B cell (primary cell): ENCODE measurements around the gene CRISPLD2. TPM values are rescaled to one million over a fixed set of nuclear protein-coding genes. Genes with fewer than 3 reads are reported as not detected.

Source experiments
- ATAC-seq: fragments of 200-7000 bp; cut with Tn5 transposase; one replicate; pipeline ENCODE4 v1.10.0; 2021; ENCODE audit warnings: low read depth, mild to moderate bottlenecking, moderate number of reproducible peaks, moderate library complexity
- CTCF ChIA-PET: fragments of 350-600 bp; sonication (Branson Sonifier 250); formaldehyde crosslinking; loops from one replicate; lab custom pipeline; 2021; ENCODE audit warnings: antibody characterized with exemption, inconsistent platforms; lab: Charles Lee
- POLR2A ChIA-PET: fragments of 350-600 bp; sonication (Branson Sonifier 250); formaldehyde crosslinking; loops from one replicate; lab custom pipeline; 2021; ENCODE audit warnings: antibody characterized with exemption; lab: Charles Lee
- DNase-seq: peaks from one replicate; pipeline ENCODE4 v3.0.0; 2013
- H2AFZ ChIP-seq: 2 replicates; pipeline ENCODE4 v1.6.1; 2012; ENCODE audit warnings: mild to moderate bottlenecking, low read depth, low read length; ENCODE audit not compliant: insufficient read depth, poor library complexity, severe bottlenecking
- H3K27ac ChIP-seq, 2 donors: 1 replicate in 1 of 2; 2 replicates in 1 of 2; pipeline ENCODE4 v1.5.1; 2012 to 2013; ENCODE audit warnings: low read length in 2 of 2, mild to moderate bottlenecking in 2 of 2, moderate library complexity in 1 of 2
- H3K27me3 ChIP-seq, 4 experiments: fragments of 200-600 bp in 1 of 4; sonication (generic) in 1 of 4; replicated peaks in 1 of 4; 1 replicate in 2 of 4; 2 replicates in 2 of 4; pipeline versions ENCODE4 v1.6.1 to v1.7.0; 2013 to 2016; ENCODE audit warnings: low read length in 3 of 4, mild to moderate bottlenecking in 2 of 4, mixed read lengths in 1 of 4, moderate library complexity in 1 of 4; ENCODE audit not compliant: insufficient read depth in 4 of 4, control insufficient read depth in 3 of 4; ENCODE audit errors: control extremely low read depth in 1 of 4
- H3K36me3 ChIP-seq, 2 experiments: replicated peaks in 1 of 2; 1 replicate in 1 of 2; 2 replicates in 1 of 2; pipeline versions ENCODE4 v1.6.1 to v1.7.1; 2013; ENCODE audit warnings: low read length in 1 of 2; ENCODE audit not compliant: insufficient read depth in 2 of 2, control insufficient read depth in 1 of 2; ENCODE audit errors: control extremely low read depth in 1 of 2, extremely low read depth in 1 of 2
- H3K4me1 ChIP-seq, 2 donors: fragments of 200-600 bp in 1 of 2; sonication (generic) in 1 of 2; 1 replicate in 1 of 2; 2 replicates in 1 of 2; pipeline versions ENCODE4 v1.5.1 to v1.6.1; 2013 to 2017; ENCODE audit warnings: low read length in 2 of 2; ENCODE audit not compliant: control insufficient read depth in 2 of 2, insufficient read depth in 2 of 2
- H3K4me2 ChIP-seq: replicated peaks from 2 replicates; pipeline ENCODE3; 2012; ENCODE audit warnings: mild to moderate bottlenecking, low read depth, low read length; ENCODE audit not compliant: poor library complexity, severe bottlenecking
- H3K4me3 ChIP-seq, 5 experiments: fragments of 200-600 bp in 1 of 5; sonication (generic) in 1 of 5; 1 replicate in 3 of 5; 2 replicates in 2 of 5; pipeline versions ENCODE4 v1.5.1 to v1.7.0; 2011 to 2016; ENCODE audit warnings: low read length in 4 of 5, mild to moderate bottlenecking in 4 of 5, low read depth in 2 of 5, control low read depth in 1 of 5, moderate library complexity in 1 of 5; ENCODE audit not compliant: insufficient read depth in 1 of 5; ENCODE audit errors: control extremely low read depth in 1 of 5, extremely low read depth in 1 of 5
- H3K79me2 ChIP-seq: fragments of 200-600 bp; sonication (generic); one replicate; pipeline ENCODE4 v1.6.0; 2016; ENCODE audit warnings: low read length; ENCODE audit not compliant: control insufficient read depth, insufficient read depth
- H3K9ac ChIP-seq: fragments of 200-600 bp; sonication (generic); 2 replicates; pipeline ENCODE4 v1.6.1; 2017; ENCODE audit warnings: mild to moderate bottlenecking, low read length, moderate library complexity
- H3K9me3 ChIP-seq, 3 donors: one replicate each; pipeline versions ENCODE4 v1.6.1 to v1.7.1; 2013; ENCODE audit warnings: low read length in 2 of 3; ENCODE audit not compliant: control insufficient read depth in 2 of 3, insufficient read depth in 1 of 3; ENCODE audit errors: control extremely low read depth in 1 of 3
- H4K20me1 ChIP-seq: 2 replicates; pipeline ENCODE4 v1.6.0; 2012; ENCODE audit warnings: mild to moderate bottlenecking, low read length; ENCODE audit not compliant: insufficient read depth, control insufficient read depth, poor library complexity, severe bottlenecking
- H3K27ac Mint-ChIP-seq: one replicate; pipeline ENCODE4 v1.8.0; 2021; ENCODE audit warnings: mixed read lengths
- H3K27me3 Mint-ChIP-seq: one replicate; pipeline ENCODE4 v1.8.0; 2021; ENCODE audit warnings: mixed read lengths
- H3K4me1 Mint-ChIP-seq: one replicate; pipeline ENCODE4 v1.8.0; 2021; ENCODE audit warnings: mixed read lengths
- H3K4me3 Mint-ChIP-seq: one replicate; pipeline ENCODE4 v1.8.0; 2021; ENCODE audit warnings: mixed read lengths
- H3K9me3 Mint-ChIP-seq: one replicate; pipeline ENCODE4 v1.8.0; 2022; ENCODE audit warnings: mixed read lengths; ENCODE audit not compliant: insufficient read depth
- EZH2 ChIP-seq: IDR thresholded peaks from 2 replicates; pipeline ENCODE4 v1.6.1; 2012; ENCODE audit warnings: borderline replicate concordance, low read depth, mild to moderate bottlenecking, moderate library complexity, low read length; ENCODE audit not compliant: insufficient read depth, poor library complexity, severe bottlenecking
- WGBS: methylation state at CpG from one replicate; pipeline ENCODE4 v1.1.5; 2013; ENCODE audit warnings: missing lambda C conversion rate; ENCODE audit not compliant: insufficient coverage; 5-methylcytosine and 5-hydroxymethylcytosine counted together
- intact Hi-C: fragments of 100-400 bp; cut with micrococcal nuclease; formaldehyde crosslinking; loops from one replicate; pipeline ENCODE4 v1.10.0; 2022
- polyA plus RNA-seq: library from polyadenylated mRNA; depleted of rRNA; stranded (reverse); fragments of >200 nt; gene quantifications from 2 replicates; pipeline ENCODE4 v1.2.3, GENCODE V29; 2012
- total RNA-seq, 2 donors: library from RNA; stranded (reverse); fragments of 120-200 nt in 1 of 2; gene quantifications; 1 replicate in 1 of 2; 2 replicates in 1 of 2; pipeline versions ENCODE4 v1.2.3 to v1.2.4, GENCODE V29; 2013 to 2022
- TF ChIP-seq, protein P1 (sequence below): fragments of 200-600 bp; IDR thresholded peaks from one replicate; pipeline ENCODE4 v1.8.0; 2022; ENCODE audit warnings: antibody characterized with exemption, mild to moderate bottlenecking

CRISPLD2 gene
- total and polyA plus RNA-seq, 2 donors (not counting 1 experiment from before 2014, with no cell fraction given) = 0.25 to 0.37 TPM

DNA sequence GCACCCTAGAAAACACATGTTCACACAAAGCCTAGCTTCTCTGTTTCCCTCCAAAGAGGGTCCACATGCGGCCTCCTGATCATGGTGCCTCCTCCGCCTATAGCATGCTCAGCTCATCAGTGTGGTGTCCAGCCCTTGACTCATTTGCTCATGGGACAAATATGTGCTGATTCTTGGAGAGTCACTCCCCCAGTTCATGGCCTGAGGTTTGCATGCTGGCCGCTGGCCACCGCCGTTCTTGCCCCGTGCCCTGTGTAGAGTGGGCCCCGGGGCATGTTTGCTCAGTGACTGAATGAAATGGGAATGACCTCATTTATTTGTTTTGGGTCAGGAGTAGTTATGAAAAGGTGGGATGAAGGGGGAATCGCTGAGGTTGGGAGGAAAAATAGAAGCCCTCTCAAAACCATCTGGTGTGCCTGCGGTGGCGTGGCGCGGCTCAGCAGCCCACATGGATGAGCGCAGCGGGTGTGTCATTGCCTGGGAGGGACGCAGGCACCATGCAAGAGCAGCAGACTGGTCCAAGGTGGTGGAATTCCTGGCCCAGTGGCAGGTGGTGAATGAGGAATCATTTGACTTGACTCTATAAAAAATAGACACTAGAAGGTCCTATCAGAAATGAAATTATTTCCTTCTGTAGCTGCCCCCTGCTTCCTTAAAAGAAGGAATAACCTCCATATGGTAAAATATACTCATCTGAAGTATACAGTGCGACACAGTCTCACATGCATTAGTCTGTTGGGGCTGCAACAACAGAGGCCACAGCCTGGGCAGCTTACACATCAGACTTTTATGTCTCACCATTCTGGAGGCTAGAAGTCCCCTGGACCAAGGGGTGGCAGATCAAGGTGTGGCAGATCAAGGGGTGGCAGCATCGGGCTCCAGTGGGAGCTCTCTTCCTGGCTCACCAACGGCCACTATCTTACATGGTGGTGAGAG is 31.7 kb downstream of the CRISPLD2 start:
- ATAC-seq = no peak
- H3K27me3 ChIP-seq = no peaks in the 10 kb centered on the region
- Mint-ChIP-seq H3K27ac (no peak overlapping the region), H3K4me3 (no peak overlapping the region), H3K27me3 (peaks cover 21% of the 10 kb centered on the region), H3K9me3 (no peaks in the 10 kb centered on the region), H3K4me1 (no peaks in the 10 kb centered on the region)
- H3K36me3 ChIP-seq = no peaks in the 10 kb centered on the region
- intact Hi-C loops = no loop called here
- no peaks in the 10 kb centered on the region for H3K79me2 ChIP-seq
- H3K9me3 ChIP-seq = peaks cover 0 to 12% (median 0%) of the 10 kb centered on the region in 3 donors
- H4K20me1 ChIP-seq = no peaks in the 10 kb centered on the region
- 98% methylated on average over 15 of the region's 18 CpGs for WGBS
- no peak overlapping the region for H3K27ac ChIP-seq
- POLR2A ChIA-PET = no interaction called here
- no peak for TF ChIP-seq EZH2
- TF ChIP-seq, protein P1, sequence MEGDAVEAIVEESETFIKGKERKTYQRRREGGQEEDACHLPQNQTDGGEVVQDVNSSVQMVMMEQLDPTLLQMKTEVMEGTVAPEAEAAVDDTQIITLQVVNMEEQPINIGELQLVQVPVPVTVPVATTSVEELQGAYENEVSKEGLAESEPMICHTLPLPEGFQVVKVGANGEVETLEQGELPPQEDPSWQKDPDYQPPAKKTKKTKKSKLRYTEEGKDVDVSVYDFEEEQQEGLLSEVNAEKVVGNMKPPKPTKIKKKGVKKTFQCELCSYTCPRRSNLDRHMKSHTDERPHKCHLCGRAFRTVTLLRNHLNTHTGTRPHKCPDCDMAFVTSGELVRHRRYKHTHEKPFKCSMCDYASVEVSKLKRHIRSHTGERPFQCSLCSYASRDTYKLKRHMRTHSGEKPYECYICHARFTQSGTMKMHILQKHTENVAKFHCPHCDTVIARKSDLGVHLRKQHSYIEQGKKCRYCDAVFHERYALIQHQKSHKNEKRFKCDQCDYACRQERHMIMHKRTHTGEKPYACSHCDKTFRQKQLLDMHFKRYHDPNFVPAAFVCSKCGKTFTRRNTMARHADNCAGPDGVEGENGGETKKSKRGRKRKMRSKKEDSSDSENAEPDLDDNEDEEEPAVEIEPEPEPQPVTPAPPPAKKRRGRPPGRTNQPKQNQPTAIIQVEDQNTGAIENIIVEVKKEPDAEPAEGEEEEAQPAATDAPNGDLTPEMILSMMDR = no peak
- H2AFZ ChIP-seq = no peak overlapping the region
- no peak overlapping the region for H3K4me3 ChIP-seq
- no peak overlapping the region for H3K4me2 ChIP-seq
- H3K4me1 ChIP-seq = no peaks in the 10 kb centered on the region
- no peak overlapping the region for H3K9ac ChIP-seq
- CTCF ChIA-PET = no interaction called here
- DNase-seq = no peak

DNA sequence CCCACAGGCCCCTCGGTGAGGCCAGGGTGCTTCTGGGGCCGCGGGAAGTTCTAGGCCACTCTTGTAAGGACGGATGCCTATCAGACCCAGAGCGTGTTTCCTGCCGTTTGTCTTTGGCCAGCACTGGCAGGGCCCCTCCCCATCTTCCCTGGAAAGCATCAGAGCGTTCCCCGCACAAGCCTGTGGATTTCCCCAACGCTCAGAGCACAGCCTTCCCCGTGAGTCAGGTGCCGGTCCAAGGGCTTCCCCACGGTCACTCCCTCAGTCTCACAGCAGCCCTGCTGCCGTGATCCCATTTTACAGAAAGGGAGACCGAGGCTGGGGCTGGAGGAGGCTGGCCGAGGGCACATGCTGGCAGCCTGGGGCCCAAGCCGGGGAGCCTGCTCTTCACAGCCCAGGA is 33.7 kb downstream of the CRISPLD2 start:
- Mint-ChIP-seq H3K27ac (no peak overlapping the region), H3K27me3 (peaks cover 17% of the 10 kb centered on the region), H3K4me1 (no peaks in the 10 kb centered on the region), H3K9me3 (no peaks in the 10 kb centered on the region), H3K4me3 (no peak overlapping the region)
- WGBS = 56% methylated on average over 13 of the region's 16 CpGs
- Histone ChIP-seq H4K20me1 (no peaks in the 10 kb centered on the region), H3K4me2 (no peak overlapping the region), H3K4me3 (no peak overlapping the region), H3K27ac (no peak overlapping the region), H3K9me3 (peaks cover 0 to 12% (median 0%) of the 10 kb centered on the region in 3 donors), H3K36me3 (no peaks in the 10 kb centered on the region), H3K9ac (no peak overlapping the region), H3K4me1 (no peaks in the 10 kb centered on the region), H3K27me3 (no peaks in the 10 kb centered on the region), H3K79me2 (no peaks in the 10 kb centered on the region), H2AFZ (no peak overlapping the region)
- TF ChIP-seq, protein P1 = no peak
- TF ChIP-seq EZH2 = no peak
- DNase-seq (no peak), ATAC-seq (no peak)
- intact Hi-C loops = no loop called here
- ChIA-PET POLR2A (no interaction called here), CTCF (no interaction called here)
